ENCODE results near the gene TCF25. TPM values are rescaled to one million over a fixed set of nuclear protein-coding genes. Genes with fewer than 3 reads are reported as not detected.

TCF25 gene
- total RNA-seq, 4 donors from 2014 or later, result 166 to 260 (median 182) TPM

DNA sequence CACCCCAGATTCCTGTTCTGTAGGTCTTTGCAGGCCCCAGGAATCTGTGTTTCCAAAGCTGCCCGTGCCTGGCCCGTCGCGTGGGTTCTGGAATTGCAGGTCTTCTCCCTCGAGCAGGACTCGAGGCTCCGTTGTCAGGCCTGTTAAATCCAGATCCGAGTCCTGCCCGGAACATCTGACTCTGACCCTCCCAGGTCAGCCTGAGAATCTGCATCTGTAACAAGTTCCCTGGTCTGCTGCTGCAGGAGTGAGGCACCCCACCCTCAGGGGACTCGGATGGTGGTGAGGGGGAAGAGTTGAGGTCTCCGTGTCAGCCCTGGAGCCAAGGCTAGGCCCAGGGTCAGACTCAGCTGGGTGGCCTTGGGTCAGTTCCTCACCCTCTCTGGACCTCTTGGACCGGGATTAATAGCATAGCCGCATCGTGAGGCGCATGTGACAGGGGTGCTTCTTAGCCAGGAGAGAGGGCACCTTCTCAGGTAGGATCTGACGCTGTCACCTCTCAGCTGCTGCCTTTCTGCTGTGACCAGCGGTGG is 36.3 kb upstream of the TCF25 start:
- Histone ChIP-seq H3K4me1 (peaks cover 2% of the 10 kb centered on the region), H3K4me3 (peak overlapping the region; percentile 16), H3K27ac (no peak overlapping the region), H3K9me3 (no peaks in the 10 kb centered on the region), H3K36me3 (no peaks in the 10 kb centered on the region), H3K27me3 (no peaks in the 10 kb centered on the region)
- TF ChIP-seq POLR2A (IDR thresholded peaks at IDR 0.05), result no peak
- TF ChIP-seq EP300 (IDR thresholded peaks at IDR 0.05), result no peak
- no peak for TF ChIP-seq POLR2AphosphoS5 (IDR thresholded peaks at IDR 0.05)
- TF ChIP-seq, protein P1, sequence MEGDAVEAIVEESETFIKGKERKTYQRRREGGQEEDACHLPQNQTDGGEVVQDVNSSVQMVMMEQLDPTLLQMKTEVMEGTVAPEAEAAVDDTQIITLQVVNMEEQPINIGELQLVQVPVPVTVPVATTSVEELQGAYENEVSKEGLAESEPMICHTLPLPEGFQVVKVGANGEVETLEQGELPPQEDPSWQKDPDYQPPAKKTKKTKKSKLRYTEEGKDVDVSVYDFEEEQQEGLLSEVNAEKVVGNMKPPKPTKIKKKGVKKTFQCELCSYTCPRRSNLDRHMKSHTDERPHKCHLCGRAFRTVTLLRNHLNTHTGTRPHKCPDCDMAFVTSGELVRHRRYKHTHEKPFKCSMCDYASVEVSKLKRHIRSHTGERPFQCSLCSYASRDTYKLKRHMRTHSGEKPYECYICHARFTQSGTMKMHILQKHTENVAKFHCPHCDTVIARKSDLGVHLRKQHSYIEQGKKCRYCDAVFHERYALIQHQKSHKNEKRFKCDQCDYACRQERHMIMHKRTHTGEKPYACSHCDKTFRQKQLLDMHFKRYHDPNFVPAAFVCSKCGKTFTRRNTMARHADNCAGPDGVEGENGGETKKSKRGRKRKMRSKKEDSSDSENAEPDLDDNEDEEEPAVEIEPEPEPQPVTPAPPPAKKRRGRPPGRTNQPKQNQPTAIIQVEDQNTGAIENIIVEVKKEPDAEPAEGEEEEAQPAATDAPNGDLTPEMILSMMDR (IDR thresholded peaks at IDR 0.05), result no peak
- DNase-seq (ENCODE audit: low spot score in 2 of 2), result no peak
- WGBS, result 57% methylated on average over 10 of the region's 17 CpGs

DNA sequence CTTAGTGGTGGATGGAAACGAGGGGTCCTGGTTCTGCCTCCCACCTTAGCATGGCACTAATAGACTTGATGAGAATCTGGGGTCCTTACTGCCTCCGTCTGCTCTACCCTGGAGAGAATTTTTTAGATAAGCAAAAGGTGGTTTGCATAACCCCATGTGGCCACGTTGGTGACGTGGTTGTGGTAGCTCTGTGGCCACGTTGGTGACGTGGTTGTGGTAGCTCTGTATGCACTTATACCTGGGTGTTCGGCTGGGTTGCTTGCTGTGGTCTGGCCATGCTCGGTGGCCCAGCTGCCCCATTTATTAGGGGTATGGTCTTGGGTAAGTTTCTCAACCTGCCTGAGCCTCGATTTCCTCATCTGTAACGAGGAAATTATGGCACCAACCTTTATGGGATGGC is 32.1 kb upstream of the TCF25 start:
- H3K27me3 ChIP-seq, result no peaks in the 10 kb centered on the region
- no peak for TF ChIP-seq POLR2A (IDR thresholded peaks at IDR 0.05)
- TF ChIP-seq, protein P1 (IDR thresholded peaks at IDR 0.05), result no peak
- no peak for TF ChIP-seq EP300 (IDR thresholded peaks at IDR 0.05)
- TF ChIP-seq POLR2AphosphoS5 (IDR thresholded peaks at IDR 0.05), result no peak
- 93% methylated on average over 9 of the region's 10 CpGs for WGBS
- H3K4me1 ChIP-seq, result peaks cover 7% of the 10 kb centered on the region
- no peak overlapping the region for H3K27ac ChIP-seq
- DNase-seq (ENCODE audit: low spot score in 2 of 2), result no peak
- no peak overlapping the region for H3K4me3 ChIP-seq
- no peaks in the 10 kb centered on the region for H3K9me3 ChIP-seq
- H3K36me3 ChIP-seq, result no peaks in the 10 kb centered on the region

DNA sequence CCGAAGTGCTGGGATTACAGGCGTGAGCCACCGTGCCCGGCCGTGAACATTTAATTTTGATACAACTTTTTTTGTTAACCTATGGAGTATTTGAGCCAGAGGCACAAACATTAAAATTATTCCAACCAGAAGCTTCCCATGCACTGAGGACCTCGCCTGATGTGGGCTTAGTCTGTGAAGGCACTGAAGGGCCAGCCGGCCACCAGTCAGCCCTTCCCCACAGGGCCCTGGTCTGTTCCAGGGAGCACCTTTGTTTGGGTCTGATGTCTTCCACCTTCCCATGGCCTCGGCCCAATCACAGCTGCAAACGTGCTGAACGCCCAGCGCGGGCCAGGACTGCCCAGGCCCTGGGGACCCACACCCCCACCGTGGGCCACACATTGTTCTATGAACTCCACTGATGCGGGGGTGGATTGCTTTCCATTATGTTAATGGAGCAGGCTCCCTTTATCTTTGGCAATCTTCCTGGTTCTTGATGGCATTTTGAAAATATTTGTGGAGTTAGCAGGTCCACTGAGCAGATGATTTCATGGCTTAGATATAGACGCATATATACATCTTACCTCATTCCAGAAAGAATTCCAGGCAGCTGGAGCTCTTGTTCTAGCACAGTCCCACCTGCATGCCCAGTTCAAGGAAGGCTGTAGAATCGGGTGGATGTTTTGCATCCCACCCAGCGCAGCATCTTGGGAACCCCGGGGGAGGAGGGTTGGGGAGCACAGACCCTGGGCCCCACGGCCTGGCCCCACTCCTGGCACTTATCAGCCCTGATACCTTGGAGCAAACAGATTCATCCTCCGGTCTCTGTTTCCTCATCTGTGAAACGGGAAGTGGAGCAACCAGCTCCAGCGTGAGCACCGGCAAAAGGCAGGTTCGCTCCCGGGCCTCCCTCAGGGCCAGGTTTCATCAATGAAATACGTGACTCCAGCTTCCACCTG is 30.7 kb upstream of the TCF25 start:
- Histone ChIP-seq H3K4me1 (peaks cover 4% of the 10 kb centered on the region), H3K4me3 (no peak overlapping the region), H3K9me3 (no peaks in the 10 kb centered on the region), H3K36me3 (no peaks in the 10 kb centered on the region), H3K27me3 (no peaks in the 10 kb centered on the region), H3K27ac (no peak overlapping the region)
- no peak for DNase-seq (ENCODE audit: low spot score in 2 of 2)
- TF ChIP-seq POLR2AphosphoS5 (IDR thresholded peaks at IDR 0.05) (no peak), POLR2A (IDR thresholded peaks at IDR 0.05) (no peak), EP300 (IDR thresholded peaks at IDR 0.05) (no peak)
- TF ChIP-seq, protein P1 (IDR thresholded peaks at IDR 0.05), result no peak
- WGBS, result 56% methylated on average over 26 of the region's 26 CpGs

DNA sequence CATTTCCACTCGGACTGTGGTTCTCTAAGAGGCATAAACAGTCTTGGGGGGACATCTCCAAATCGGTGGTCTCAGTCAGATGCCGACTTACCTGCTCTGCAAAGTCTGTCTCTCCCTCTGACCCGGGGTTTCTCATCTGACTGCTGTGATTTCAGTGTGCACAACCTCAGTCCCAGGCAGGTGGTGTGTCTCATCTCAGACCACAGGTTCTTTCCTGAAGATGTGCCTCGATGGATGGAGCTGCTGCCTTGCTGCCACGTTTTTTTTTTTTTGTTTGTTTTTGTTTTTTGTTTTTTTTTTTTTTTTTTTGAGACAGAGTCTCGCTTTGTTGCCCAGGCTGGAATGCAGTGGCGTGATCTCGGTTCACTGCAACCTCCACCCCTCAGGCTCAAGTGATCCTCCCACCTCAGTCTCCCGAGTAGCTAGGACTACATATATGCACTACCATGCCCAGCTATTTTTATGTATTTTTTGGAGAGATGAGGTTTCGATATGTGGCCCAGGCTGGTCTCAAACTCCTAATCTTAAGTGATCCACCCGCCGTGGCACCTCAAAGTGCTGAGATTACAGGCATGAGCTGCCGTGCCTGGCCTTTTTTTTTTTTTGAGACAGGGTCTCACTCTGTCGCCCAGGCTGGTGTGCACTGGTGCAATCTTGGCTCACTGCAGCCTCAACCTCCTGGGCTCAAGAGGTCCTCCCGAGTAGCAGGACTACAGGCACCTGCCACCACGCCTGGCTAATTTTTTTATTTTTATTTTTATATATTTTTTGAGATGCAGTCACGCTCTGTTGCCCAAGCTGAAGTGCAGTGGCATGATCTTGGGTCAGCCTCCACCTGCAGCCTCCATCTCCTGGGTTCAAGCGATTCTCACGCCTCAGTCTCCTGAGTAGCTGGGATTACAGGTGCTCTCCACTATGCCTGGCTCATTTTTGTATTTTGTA is 29.7 kb upstream of the TCF25 start:
- no peaks in the 10 kb centered on the region for H3K9me3 ChIP-seq
- TF ChIP-seq POLR2A (IDR thresholded peaks at IDR 0.05) (no peak), POLR2AphosphoS5 (IDR thresholded peaks at IDR 0.05) (no peak), EP300 (IDR thresholded peaks at IDR 0.05) (no peak)
- TF ChIP-seq, protein P1 (IDR thresholded peaks at IDR 0.05), result no peak
- peaks cover 4% of the 10 kb centered on the region for H3K4me1 ChIP-seq
- H3K36me3 ChIP-seq, result no peaks in the 10 kb centered on the region
- no peak for DNase-seq (ENCODE audit: low spot score in 2 of 2)
- 64% methylated on average over 20 of the region's 20 CpGs for WGBS
- H3K4me3 ChIP-seq, result no peak overlapping the region
- no peak overlapping the region for H3K27ac ChIP-seq
- no peaks in the 10 kb centered on the region for H3K27me3 ChIP-seq
